Measurements from ENCODE around the gene KRTAP5-3.

The KRTAP5-3 gene

DNA sequence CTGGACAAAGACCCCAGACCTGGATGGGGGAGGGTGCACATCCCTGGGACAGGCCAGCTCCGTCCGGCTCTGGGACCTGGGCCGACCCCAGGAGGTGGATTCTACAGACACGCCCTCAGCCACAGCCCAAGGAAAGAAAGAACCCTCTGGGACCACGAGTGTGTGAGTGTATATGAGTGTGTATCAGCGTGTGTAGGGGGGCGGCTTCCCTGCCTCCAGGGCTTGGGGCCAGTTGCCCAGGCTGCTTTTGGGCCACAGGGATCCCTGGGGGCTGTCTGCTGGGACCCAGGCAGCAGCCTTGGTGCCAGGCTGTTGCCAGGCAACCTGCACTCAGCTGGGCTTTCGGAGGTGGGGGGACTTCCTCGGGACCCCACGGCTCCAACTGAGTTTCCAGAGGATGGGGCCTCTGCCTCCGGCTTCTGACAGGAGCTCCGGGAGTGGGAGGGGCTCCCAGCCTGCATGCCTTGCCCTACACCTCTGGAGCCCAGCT, 45.1 kb downstream of the KRTAP5-3 start:
- DNase-seq = no peak

- no peak for DNase-seq
Measured at GRCh38 chr11:1562469-1563148, 45.7 kb downstream of the KRTAP5-3 start.

GRCh38 chr11:1561955-1562354, 46.3 kb downstream of the KRTAP5-3 start:
- no peak for DNase-seq

DNA sequence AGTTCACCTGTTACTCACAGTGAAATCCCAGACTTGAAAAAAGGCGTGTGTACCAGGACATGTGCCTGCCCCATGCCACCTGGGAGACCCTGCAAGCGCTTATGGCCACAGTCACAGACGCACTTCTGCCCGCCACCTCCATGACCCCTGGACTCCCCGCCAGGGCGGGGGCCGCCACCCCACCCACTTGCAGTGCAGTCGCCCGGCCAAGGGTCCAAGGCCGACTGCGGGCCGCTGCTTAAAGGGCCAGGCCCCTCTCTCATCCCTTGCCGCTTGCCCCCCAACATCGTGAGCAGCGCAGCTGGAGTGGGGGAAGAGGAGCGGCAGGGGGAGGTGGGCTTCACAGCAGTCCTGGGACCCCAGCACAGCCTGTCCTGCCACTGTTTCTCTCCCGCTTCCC, 47.0 kb downstream of the KRTAP5-3 start:
- DNase-seq = no peak

DNA sequence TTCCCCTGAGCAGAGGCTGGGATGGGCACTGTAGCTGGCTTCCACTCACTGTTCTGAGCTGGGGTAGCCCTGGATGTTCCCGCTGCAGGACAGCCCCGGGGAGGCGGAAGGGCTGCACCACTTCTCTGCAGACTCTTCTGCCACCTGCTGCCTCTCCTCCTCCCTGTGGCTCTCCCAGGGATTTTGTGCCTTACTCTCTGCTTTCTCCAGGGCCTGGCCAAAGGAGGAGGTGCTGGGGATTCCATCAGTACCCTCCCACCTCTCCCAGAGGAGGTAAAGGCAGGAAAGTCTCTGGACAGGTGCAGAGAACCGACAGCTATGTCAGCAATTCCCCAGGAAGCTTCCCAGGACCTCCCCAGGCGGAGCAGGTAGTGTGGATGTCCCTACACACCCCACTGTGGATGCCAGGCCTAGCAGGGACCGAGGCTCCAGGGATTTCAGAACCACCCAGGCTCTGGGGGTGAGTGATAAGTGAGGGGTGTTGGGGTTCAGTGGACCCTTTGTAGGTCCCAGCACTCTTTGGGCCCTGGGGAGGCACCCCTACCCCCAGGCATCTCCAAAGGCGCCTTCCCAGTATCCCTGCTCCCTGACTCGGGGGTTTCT, 47.5 kb downstream of the KRTAP5-3 start:
- no peak for DNase-seq

DNA sequence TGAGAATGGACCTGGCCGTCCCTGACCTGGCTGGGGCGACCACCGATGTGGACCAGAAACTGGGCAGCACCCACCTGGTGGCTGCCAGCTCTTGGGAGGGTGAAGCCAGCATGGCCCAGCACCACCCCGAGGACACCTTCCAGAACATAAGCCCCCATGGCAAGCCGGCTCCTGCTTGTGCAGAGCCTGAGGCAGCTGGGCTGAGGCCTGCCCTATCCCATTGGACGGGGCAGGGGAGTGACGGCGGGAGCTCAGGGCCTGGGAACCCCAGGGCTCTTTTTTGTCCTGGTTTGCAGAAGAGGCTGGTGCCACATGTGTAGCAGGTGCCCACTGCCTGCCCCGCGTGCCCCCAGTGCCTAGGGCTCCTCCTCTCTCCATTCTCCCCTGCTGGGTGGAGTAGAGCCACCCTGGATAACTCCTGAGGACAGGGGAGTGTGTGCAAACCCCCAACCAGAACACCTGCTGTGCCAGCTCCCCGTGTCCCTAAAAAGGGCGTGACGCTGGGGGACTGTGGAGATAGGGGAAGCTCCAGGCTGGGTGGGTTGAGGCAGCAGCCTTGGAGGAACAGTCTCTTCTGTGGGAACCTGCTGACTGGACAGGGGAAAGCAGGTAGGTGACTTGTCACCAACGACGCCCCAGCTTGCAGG, 48.1 kb downstream of the KRTAP5-3 start:
- DNase-seq = no peak

GRCh38 chr11:1559111-1559951, 48.9 kb downstream of the KRTAP5-3 start:
- peak; percentile 98 for DNase-seq

- no peak for DNase-seq
Measured at GRCh38 chr11:1558775-1559110, 49.5 kb downstream of the KRTAP5-3 start.

DNA sequence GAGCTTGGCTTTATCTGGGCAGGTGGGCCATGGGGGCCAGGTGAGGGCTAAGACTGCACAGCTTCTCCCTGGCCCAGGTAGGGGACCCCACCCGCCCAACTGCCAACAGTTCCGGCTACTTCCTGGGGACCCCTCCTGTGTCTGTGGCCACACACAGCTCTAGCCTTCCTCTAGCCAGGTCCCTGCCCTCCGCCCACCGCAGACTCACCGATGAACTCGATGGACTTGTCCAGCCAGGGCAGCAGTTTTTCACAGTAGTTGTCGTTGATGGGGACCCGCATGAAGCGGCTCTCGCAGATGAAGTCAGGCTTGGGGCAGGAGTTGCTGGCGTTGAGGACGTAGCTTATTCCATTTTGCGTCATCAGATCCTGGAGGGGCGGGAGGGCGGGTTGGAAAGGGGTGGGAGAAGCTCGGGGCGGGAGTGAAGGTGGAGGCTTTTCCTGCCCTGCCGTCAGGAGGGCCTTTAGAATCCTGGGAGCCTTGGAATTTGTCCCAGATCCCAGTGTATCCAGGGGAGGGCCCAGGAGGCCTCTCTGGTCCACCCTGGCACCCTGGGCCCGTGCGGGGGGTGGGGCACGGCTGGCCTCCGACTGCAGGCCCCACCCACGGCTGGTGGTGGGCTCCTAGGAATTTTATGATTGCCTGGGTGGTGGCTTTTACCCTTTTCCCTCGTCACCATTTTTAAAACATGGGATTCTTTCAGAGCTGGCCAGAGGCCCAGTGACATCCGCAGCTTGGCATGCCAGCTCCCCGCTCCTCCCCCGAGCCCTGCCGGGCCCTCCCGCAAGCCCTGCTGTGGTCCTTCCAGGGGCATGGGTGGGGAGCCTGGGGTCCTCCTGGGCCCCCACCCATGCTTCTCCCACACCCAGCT, 50.1 kb downstream of the KRTAP5-3 start:
- peak; percentile 94 for DNase-seq
